Cardiac fibroblast (primary cell): ENCODE measurements around the gene NDRG3.

ENCODE experiments used
- DNase-seq, 2 donors: peaks; one replicate each; pipeline versions ENCODE4 v3.0.0 to v3.0.0-alpha.2; 2010; ENCODE audit warnings: low read depth in 2 of 2
- H3K4me3 ChIP-seq, 2 donors: replicated peaks in 1 of 2; 1 replicate in 1 of 2; 2 replicates in 1 of 2; pipeline ENCODE4 v1.5.1; 2011; ENCODE audit warnings: low read depth in 2 of 2, low read length in 2 of 2, mild to moderate bottlenecking in 2 of 2, moderate library complexity in 1 of 2
- CTCF ChIP-seq: IDR thresholded peaks from one replicate; pipeline ENCODE4 v1.5.1; 2011; ENCODE audit warnings: low read depth, mild to moderate bottlenecking, low read length, inconsistent platforms

NDRG3 gene

GRCh38 chr20:36745927-36746659, at the start of gene NDRG3:
Gene NDRG3 (minus strand): TSS chr20:36746090. CDS start chr20:36721735, 24,355 bp downstream.
- TF ChIP-seq CTCF, result no peak

GRCh38 chr20:36794116-36794474, 48.2 kb upstream of the NDRG3 start:
- TF ChIP-seq CTCF, result no peak
- no peak for DNase-seq
- H3K4me3 ChIP-seq, result no peak overlapping the region

More at GRCh38 chr20:36745927-36746659, at the start of gene NDRG3:
- H3K4me3 ChIP-seq, result peak within 1 kb of the TSS; percentile 80 to 90
- peak; percentile 92 to 95 for DNase-seq

GRCh38 chr20:36793294-36794115, 47.6 kb upstream of the NDRG3 start:
- no peak overlapping the region for H3K4me3 ChIP-seq
- TF ChIP-seq CTCF, result no peak
- no peak for DNase-seq

GRCh38 chr20:36792422-36792821, 46.5 kb upstream of the NDRG3 start:
- peak; percentile 53 for TF ChIP-seq CTCF
- H3K4me3 ChIP-seq, result no peak overlapping the region
- DNase-seq, result peak; percentile 67 to 74

GRCh38 chr20:36791862-36792261, 46.0 kb upstream of the NDRG3 start:
- no peak for TF ChIP-seq CTCF
- no peak for DNase-seq
- no peak overlapping the region for H3K4me3 ChIP-seq

- H3K4me3 ChIP-seq, result no peak overlapping the region
- no peak for TF ChIP-seq CTCF
- DNase-seq, result no peak
Observed at GRCh38 chr20:36786663-36787062, 40.8 kb upstream of the NDRG3 start.
